HEK293 (cell line): ENCODE measurements around the gene CAMK1.

Source experiments
- EGR2 ChIP-seq: fragments of 450-650 bp; formaldehyde crosslinking; IDR thresholded peaks from 2 replicates; pipeline ENCODE4 v1.5.1; 2016; ENCODE audit warnings: low read depth, missing biosample characterization, missing genetic modification characterization
- GLIS1 ChIP-seq: fragments of 450-650 bp; formaldehyde crosslinking; IDR thresholded peaks from 2 replicates; pipeline ENCODE4 v1.5.1; 2016; ENCODE audit warnings: missing biosample characterization, missing genetic modification characterization
- HOXC10 ChIP-seq: sonication (generic); formaldehyde crosslinking; IDR thresholded peaks from 2 replicates; pipeline ENCODE4 v1.8.1; 2023; ENCODE audit warnings: mild to moderate bottlenecking, missing genetic modification reagents
- HOXD13 ChIP-seq: sonication (generic); formaldehyde crosslinking; IDR thresholded peaks from 2 replicates; pipeline ENCODE4 v1.8.0; 2022; ENCODE audit warnings: missing genetic modification reagents, borderline replicate concordance
- MYNN ChIP-seq: fragments of 450-650 bp; formaldehyde crosslinking; IDR thresholded peaks from 2 replicates; pipeline ENCODE4 v1.5.1; 2016; ENCODE audit warnings: missing biosample characterization, missing genetic modification characterization, borderline replicate concordance
- REPIN1 ChIP-seq: fragments of 450-650 bp; formaldehyde crosslinking; IDR thresholded peaks from 2 replicates; pipeline ENCODE4 v1.5.1; 2017; ENCODE audit warnings: missing biosample characterization, missing genetic modification characterization, low read depth
- ZBTB10 ChIP-seq: fragments of 450-650 bp; formaldehyde crosslinking; IDR thresholded peaks from 2 replicates; pipeline ENCODE4 v1.5.1; 2016; ENCODE audit warnings: missing biosample characterization, missing genetic modification characterization
- ZBTB7A ChIP-seq: fragments of 450-650 bp; formaldehyde crosslinking; IDR thresholded peaks from 2 replicates; pipeline ENCODE4 v1.5.1; 2016; ENCODE audit warnings: low read depth, missing biosample characterization, missing genetic modification characterization
- ZFP41 ChIP-seq: fragments of 450-650 bp; formaldehyde crosslinking; IDR thresholded peaks from 2 replicates; pipeline ENCODE4 v1.5.1; 2016; ENCODE audit warnings: missing biosample characterization, missing genetic modification characterization, borderline replicate concordance
- ZNF10 ChIP-seq: fragments of 450-650 bp; formaldehyde crosslinking; IDR thresholded peaks from 2 replicates; pipeline ENCODE4 v1.5.1; 2017; ENCODE audit warnings: missing biosample characterization, missing genetic modification characterization
- ZNF132 ChIP-seq: fragments of 450-650 bp; formaldehyde crosslinking; IDR thresholded peaks from 2 replicates; pipeline ENCODE4 v1.5.1; 2017; ENCODE audit warnings: missing biosample characterization, missing genetic modification characterization, borderline replicate concordance
- ZNF274 ChIP-seq, 2 experiments: fragments of 200-500 bp in 1 of 2; fragments of 450-650 bp in 1 of 2; sonication (Bioruptor generic) in 1 of 2; formaldehyde crosslinking in 1 of 2; IDR thresholded peaks; 2 replicates each; pipeline versions ENCODE4 v1.5.1 to v1.6.1; 2014 to 2016; ENCODE audit warnings: borderline replicate concordance in 1 of 2, inconsistent platforms in 1 of 2, low read length in 1 of 2, missing biosample characterization in 1 of 2, missing genetic modification characterization in 1 of 2
- ZNF280D ChIP-seq: fragments of 450-650 bp; formaldehyde crosslinking; IDR thresholded peaks from 2 replicates; pipeline ENCODE4 v1.5.1; 2016; ENCODE audit warnings: missing biosample characterization, missing genetic modification characterization
- ZNF311 ChIP-seq: fragments of 450-650 bp; formaldehyde crosslinking; IDR thresholded peaks from 2 replicates; pipeline ENCODE4 v1.5.1; 2017; ENCODE audit warnings: missing biosample characterization, missing genetic modification characterization, borderline replicate concordance
- ZNF341 ChIP-seq: fragments of 450-650 bp; formaldehyde crosslinking; IDR thresholded peaks from 2 replicates; pipeline ENCODE4; 2016; ENCODE audit warnings: low read depth, missing biosample characterization, missing genetic modification characterization
- ZNF366 ChIP-seq: fragments of 450-650 bp; formaldehyde crosslinking; conservative IDR thresholded peaks from 2 replicates; pipeline ENCODE4 v1.5.1; 2016; ENCODE audit warnings: missing biosample characterization, missing genetic modification characterization
- ZNF404 ChIP-seq: fragments of 450-650 bp; formaldehyde crosslinking; IDR thresholded peaks from 2 replicates; pipeline ENCODE4 v1.5.1; 2017; ENCODE audit warnings: missing biosample characterization, missing genetic modification characterization
- ZNF558 ChIP-seq: fragments of 450-650 bp; formaldehyde crosslinking; IDR thresholded peaks from 2 replicates; pipeline ENCODE4 v1.5.1; 2016; ENCODE audit warnings: missing biosample characterization, missing genetic modification characterization
- ZNF571 ChIP-seq: fragments of 450-650 bp; formaldehyde crosslinking; IDR thresholded peaks from 2 replicates; pipeline ENCODE4 v1.5.0; 2017; ENCODE audit warnings: missing biosample characterization, missing genetic modification characterization
- ZNF654 ChIP-seq: fragments of 450-650 bp; formaldehyde crosslinking; IDR thresholded peaks from 2 replicates; pipeline ENCODE4 v1.5.1; 2016; ENCODE audit warnings: low read depth, missing biosample characterization, missing genetic modification characterization
- ZNF792 ChIP-seq: fragments of 450-650 bp; formaldehyde crosslinking; IDR thresholded peaks from 2 replicates; pipeline ENCODE4 v1.5.1; 2016; ENCODE audit warnings: missing biosample characterization, missing genetic modification characterization
- ZNF843 ChIP-seq: fragments of 450-650 bp; formaldehyde crosslinking; IDR thresholded peaks from 2 replicates; pipeline ENCODE4 v1.5.1; 2016; ENCODE audit warnings: missing biosample characterization, missing genetic modification characterization
- TF ChIP-seq, protein P1 (sequence below): fragments of 450-650 bp; formaldehyde crosslinking; IDR thresholded peaks from 2 replicates; pipeline ENCODE4 v1.5.1; 2016; ENCODE audit warnings: missing biosample characterization, missing genetic modification characterization
- TF ChIP-seq, protein P2 (sequence below): fragments of 450-650 bp; formaldehyde crosslinking; IDR thresholded peaks from 2 replicates; pipeline ENCODE4 v1.5.1; 2016; ENCODE audit warnings: missing biosample characterization, missing genetic modification characterization, borderline replicate concordance
- TF ChIP-seq, protein P3 (sequence below): fragments of 450-650 bp; formaldehyde crosslinking; IDR thresholded peaks from 2 replicates; pipeline ENCODE4 v1.5.1; 2017; ENCODE audit warnings: missing biosample characterization, missing genetic modification characterization
- TF ChIP-seq, protein P4 (sequence below): fragments of 450-650 bp; formaldehyde crosslinking; IDR thresholded peaks from 2 replicates; pipeline ENCODE4 v1.5.1; 2016; ENCODE audit warnings: missing biosample characterization, missing genetic modification characterization

CAMK1 gene

DNA sequence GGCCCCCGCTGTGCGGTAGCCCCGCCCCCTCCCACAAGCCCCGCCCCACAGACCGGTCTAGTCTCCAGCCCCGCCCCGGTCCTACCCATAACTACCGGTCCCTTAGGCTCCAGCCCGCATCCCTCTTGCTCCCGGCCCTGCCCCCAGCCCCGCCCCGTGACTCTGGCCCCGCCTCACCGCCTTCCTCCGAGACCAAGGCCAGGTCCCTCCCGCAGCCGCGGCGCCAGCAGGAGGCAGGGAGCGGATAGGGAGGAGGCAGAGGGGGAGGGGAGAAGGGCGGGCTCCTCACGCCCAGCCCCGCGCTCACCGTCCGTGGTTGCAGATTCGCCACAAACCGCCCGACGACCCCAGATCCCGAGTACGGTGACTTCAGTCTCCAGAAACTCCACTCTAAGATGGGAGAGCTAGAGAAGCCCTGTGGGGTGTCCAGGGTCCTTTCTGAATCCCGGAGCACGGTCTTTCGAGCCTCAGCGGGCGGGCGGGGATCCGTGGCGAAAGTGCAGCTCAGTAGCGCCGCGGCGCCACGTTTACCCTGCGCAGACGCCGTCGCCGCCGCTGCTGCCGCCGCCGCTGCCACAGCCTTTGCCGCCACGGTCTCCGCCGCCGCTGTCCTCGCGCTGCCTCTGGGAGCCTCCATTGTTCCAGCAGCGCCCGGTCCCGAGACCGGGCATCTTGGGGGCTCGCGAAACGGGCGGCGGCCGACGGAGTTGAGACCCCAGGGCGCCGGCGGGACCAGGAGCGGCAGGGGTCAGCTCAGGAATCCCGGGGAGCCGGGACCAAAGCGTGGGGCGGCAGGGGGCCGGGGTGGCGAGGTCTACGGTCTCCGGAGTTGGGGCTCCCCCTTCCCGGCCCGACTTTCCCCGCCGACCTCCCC lies 38.3 kb downstream of the CAMK1 start, which contains the start of gene BRPF1 (continued):
- peak; percentile 76 for TF ChIP-seq ZBTB10 (tag by site-specific recombination)
- TF ChIP-seq, protein P1, sequence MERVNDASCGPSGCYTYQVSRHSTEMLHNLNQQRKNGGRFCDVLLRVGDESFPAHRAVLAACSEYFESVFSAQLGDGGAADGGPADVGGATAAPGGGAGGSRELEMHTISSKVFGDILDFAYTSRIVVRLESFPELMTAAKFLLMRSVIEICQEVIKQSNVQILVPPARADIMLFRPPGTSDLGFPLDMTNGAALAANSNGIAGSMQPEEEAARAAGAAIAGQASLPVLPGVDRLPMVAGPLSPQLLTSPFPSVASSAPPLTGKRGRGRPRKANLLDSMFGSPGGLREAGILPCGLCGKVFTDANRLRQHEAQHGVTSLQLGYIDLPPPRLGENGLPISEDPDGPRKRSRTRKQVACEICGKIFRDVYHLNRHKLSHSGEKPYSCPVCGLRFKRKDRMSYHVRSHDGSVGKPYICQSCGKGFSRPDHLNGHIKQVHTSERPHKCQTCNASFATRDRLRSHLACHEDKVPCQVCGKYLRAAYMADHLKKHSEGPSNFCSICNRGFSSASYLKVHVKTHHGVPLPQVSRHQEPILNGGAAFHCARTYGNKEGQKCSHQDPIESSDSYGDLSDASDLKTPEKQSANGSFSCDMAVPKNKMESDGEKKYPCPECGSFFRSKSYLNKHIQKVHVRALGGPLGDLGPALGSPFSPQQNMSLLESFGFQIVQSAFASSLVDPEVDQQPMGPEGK (tag by site-specific recombination): peak; percentile 95
- TF ChIP-seq ZBTB7A (tag by site-specific recombination): peak; percentile 100
- peak; percentile 70 for TF ChIP-seq EGR2 (tag by site-specific recombination)
- TF ChIP-seq ZNF341 (tag by site-specific recombination): peak; percentile 41
- TF ChIP-seq, protein P2, sequence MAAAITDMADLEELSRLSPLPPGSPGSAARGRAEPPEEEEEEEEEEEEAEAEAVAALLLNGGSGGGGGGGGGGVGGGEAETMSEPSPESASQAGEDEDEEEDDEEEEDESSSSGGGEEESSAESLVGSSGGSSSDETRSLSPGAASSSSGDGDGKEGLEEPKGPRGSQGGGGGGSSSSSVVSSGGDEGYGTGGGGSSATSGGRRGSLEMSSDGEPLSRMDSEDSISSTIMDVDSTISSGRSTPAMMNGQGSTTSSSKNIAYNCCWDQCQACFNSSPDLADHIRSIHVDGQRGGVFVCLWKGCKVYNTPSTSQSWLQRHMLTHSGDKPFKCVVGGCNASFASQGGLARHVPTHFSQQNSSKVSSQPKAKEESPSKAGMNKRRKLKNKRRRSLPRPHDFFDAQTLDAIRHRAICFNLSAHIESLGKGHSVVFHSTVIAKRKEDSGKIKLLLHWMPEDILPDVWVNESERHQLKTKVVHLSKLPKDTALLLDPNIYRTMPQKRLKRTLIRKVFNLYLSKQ (tag by site-specific recombination): 0 out of 2 replicates have a peak, but pooled peaks have one; percentile 74
- TF ChIP-seq HOXC10 (CRISPR knock-in tag): no peak
- no peak for TF ChIP-seq ZNF571 (tag by site-specific recombination)
- TF ChIP-seq HOXD13 (CRISPR knock-in tag): no peak
- no peak for TF ChIP-seq ZNF792 (tag by site-specific recombination)
- no peak for TF ChIP-seq ZFP41
- peak; percentile 66 for TF ChIP-seq ZNF366
- TF ChIP-seq GLIS1 (tag by site-specific recombination): peak; percentile 85
- TF ChIP-seq ZNF558 (tag by site-specific recombination): peak; percentile 65; the same call in 1 of the 2 replicates
- TF ChIP-seq REPIN1 (tag by site-specific recombination): 0 out of 2 replicates have a peak, but pooled peaks have one; percentile 65
- TF ChIP-seq ZNF311 (tag by site-specific recombination): no peak
- TF ChIP-seq ZNF843 (tag by site-specific recombination): peak; percentile 88
- TF ChIP-seq MYNN: peak; percentile 56; the same call in 1 of the 2 replicates
- no peak for TF ChIP-seq ZNF274 (IDR thresholded peaks at IDR 0.05; ENCODE audit: low read length)
- no peak for TF ChIP-seq ZNF274 (tag by site-specific recombination; IDR thresholded peaks at IDR 0.05; ENCODE audit: borderline replicate concordance)
- TF ChIP-seq ZNF654 (tag by site-specific recombination): peak; percentile 18; the same call in 1 of the 2 replicates
- TF ChIP-seq ZNF404 (tag by site-specific recombination): no peak
- TF ChIP-seq, protein P3, sequence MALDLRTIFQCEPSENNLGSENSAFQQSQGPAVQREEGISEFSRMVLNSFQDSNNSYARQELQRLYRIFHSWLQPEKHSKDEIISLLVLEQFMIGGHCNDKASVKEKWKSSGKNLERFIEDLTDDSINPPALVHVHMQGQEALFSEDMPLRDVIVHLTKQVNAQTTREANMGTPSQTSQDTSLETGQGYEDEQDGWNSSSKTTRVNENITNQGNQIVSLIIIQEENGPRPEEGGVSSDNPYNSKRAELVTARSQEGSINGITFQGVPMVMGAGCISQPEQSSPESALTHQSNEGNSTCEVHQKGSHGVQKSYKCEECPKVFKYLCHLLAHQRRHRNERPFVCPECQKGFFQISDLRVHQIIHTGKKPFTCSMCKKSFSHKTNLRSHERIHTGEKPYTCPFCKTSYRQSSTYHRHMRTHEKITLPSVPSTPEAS: peak; percentile 60; the same call in 1 of the 2 replicates
- no peak for TF ChIP-seq ZNF280D (tag by site-specific recombination)
- TF ChIP-seq ZNF10 (tag by site-specific recombination): peak; percentile 83
- TF ChIP-seq, protein P4, sequence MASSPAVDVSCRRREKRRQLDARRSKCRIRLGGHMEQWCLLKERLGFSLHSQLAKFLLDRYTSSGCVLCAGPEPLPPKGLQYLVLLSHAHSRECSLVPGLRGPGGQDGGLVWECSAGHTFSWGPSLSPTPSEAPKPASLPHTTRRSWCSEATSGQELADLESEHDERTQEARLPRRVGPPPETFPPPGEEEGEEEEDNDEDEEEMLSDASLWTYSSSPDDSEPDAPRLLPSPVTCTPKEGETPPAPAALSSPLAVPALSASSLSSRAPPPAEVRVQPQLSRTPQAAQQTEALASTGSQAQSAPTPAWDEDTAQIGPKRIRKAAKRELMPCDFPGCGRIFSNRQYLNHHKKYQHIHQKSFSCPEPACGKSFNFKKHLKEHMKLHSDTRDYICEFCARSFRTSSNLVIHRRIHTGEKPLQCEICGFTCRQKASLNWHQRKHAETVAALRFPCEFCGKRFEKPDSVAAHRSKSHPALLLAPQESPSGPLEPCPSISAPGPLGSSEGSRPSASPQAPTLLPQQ (tag by site-specific recombination): peak; percentile 92
- no peak for TF ChIP-seq ZNF132 (tag by site-specific recombination)
